Measurements from ENCODE around the gene FOXE3. TPM values are rescaled to one million over a fixed set of nuclear protein-coding genes. Genes with fewer than 3 reads are reported as not detected.

FOXE3 gene
- total and polyA plus RNA-seq, 2 of the 8 experiments (the other 6 are each of a cell fraction or from before 2014, with no cell fraction given): 0.18 TPM; not detected in 1

Other genes starting within 250 kb of the FOXE3 start
- gene PDZK1IP1, start 226.2 kb upstream of the FOXE3 start, total RNA-seq (2021; fragmentation: NEBNext Ultra II Directional; extraction: Animal tissue kit (Norgen Biotek cat#: 25700)): not detected in 2 replicates
- gene PDZK1IP1, start 226.2 kb upstream of the FOXE3 start, polyA plus RNA-seq (2011; rRNA removed): 0.17 TPM in 1 of 2 replicates, not detected in the other
- 0.15 TPM in 1 of 2 replicates, not detected in the other for gene TAL1, start 184.1 kb upstream of the FOXE3 start, total RNA-seq (2021; fragmentation: NEBNext Ultra II Directional; extraction: Animal tissue kit (Norgen Biotek cat#: 25700))
- gene TAL1, start 184.1 kb upstream of the FOXE3 start, polyA plus RNA-seq (2011; rRNA removed): 0.06 and 0.09 TPM in 2 replicates
- gene STIL, start 102.1 kb upstream of the FOXE3 start, total RNA-seq (2021; fragmentation: NEBNext Ultra II Directional; extraction: Animal tissue kit (Norgen Biotek cat#: 25700)): 25.1 and 26.5 TPM in 2 replicates
- 7.7 and 13.6 TPM in 2 replicates for gene STIL, start 102.1 kb upstream of the FOXE3 start, polyA plus RNA-seq (2011; rRNA removed)
- gene CMPK1, start 82.5 kb upstream of the FOXE3 start, total RNA-seq (2021; fragmentation: NEBNext Ultra II Directional; extraction: Animal tissue kit (Norgen Biotek cat#: 25700)): 34.3 and 36.9 TPM in 2 replicates
- gene CMPK1, start 82.5 kb upstream of the FOXE3 start, polyA plus RNA-seq (2011; rRNA removed): 2.7 and 6.0 TPM in 2 replicates
- gene FOXD2, start 21.8 kb downstream of the FOXE3 start, total RNA-seq (2021; fragmentation: NEBNext Ultra II Directional; extraction: Animal tissue kit (Norgen Biotek cat#: 25700)): not detected in 2 replicates
- gene FOXD2, start 21.8 kb downstream of the FOXE3 start, polyA plus RNA-seq (2011; rRNA removed): not detected in 2 replicates

All from H1 (cell line).